DND-41 (cell line): ENCODE data around the gene C2CD2.

Source experiments
- ATAC-seq: fragments of 200-7000 bp; cut with Tn5 transposase; 3 replicates; pipeline ENCODE4 v1.9.1; 2021; ENCODE audit warnings: low read depth; ENCODE audit not compliant: insufficient read depth
- DNase-seq: peaks from one replicate; pipeline ENCODE4 v3.0.0-alpha.2; 2020
- H2AFZ ChIP-seq: 2 replicates; pipeline ENCODE4 v1.6.0; 2012; ENCODE audit warnings: low read depth, low read length
- H3K27ac ChIP-seq: 2 replicates; pipeline ENCODE4 v1.5.1; 2012; ENCODE audit warnings: low read length, inconsistent platforms
- H3K27me3 ChIP-seq: fragments of 200-600 bp; sonication (generic); 2 replicates; pipeline ENCODE4 v1.6.0; 2012; ENCODE audit warnings: low read length, mild to moderate bottlenecking, inconsistent platforms; ENCODE audit not compliant: insufficient read depth, poor library complexity
- H3K36me3 ChIP-seq: 2 replicates; pipeline ENCODE4 v1.5.1; 2012; ENCODE audit warnings: low read length, inconsistent platforms; ENCODE audit not compliant: insufficient read depth
- H3K4me1 ChIP-seq: 2 replicates; pipeline ENCODE4 v1.5.1; 2012; ENCODE audit warnings: mild to moderate bottlenecking, low read length; ENCODE audit not compliant: insufficient read depth
- H3K4me2 ChIP-seq: 2 replicates; pipeline ENCODE4 v1.6.0; 2012; ENCODE audit warnings: mild to moderate bottlenecking, moderate library complexity, low read length, inconsistent platforms; ENCODE audit not compliant: insufficient read depth
- H3K4me3 ChIP-seq, 2 experiments: fragments of 200-600 bp in 1 of 2; shearing (Covaris generic) in 1 of 2; 2 replicates each; pipeline ENCODE4 v1.5.1; 2012 to 2016; ENCODE audit warnings: inconsistent platforms in 2 of 2, low read length in 2 of 2, mild to moderate bottlenecking in 2 of 2, low read depth in 1 of 2, moderate library complexity in 1 of 2
- H3K79me2 ChIP-seq: 2 replicates; pipeline ENCODE4 v1.6.0; 2012; ENCODE audit warnings: low read length, inconsistent platforms; ENCODE audit not compliant: insufficient read depth
- H3K9ac ChIP-seq: 2 replicates; pipeline ENCODE4 v1.6.0; 2012; ENCODE audit warnings: low read depth, mild to moderate bottlenecking, inconsistent platforms, low read length, moderate library complexity
- H3K9me3 ChIP-seq: 2 replicates; pipeline ENCODE4 v1.5.1; 2012; ENCODE audit warnings: low read length, moderate library complexity, mild to moderate bottlenecking, inconsistent platforms; ENCODE audit not compliant: insufficient read depth, severe bottlenecking
- H4K20me1 ChIP-seq: 2 replicates; pipeline ENCODE4 v1.6.0; 2012; ENCODE audit warnings: low read length; ENCODE audit not compliant: insufficient read depth
- EZH2 ChIP-seq: IDR thresholded peaks from 3 replicates; pipeline ENCODE4 v1.6.1; 2012; ENCODE audit warnings: borderline replicate concordance, low read depth, mild to moderate bottlenecking, moderate library complexity, low read length, inconsistent platforms; ENCODE audit not compliant: severe bottlenecking
- TF ChIP-seq, protein P1 (sequence below): IDR thresholded peaks from 2 replicates; pipeline ENCODE4 v1.5.1; 2012; ENCODE audit warnings: borderline replicate concordance, low read length, moderate library complexity, mild to moderate bottlenecking; ENCODE audit not compliant: poor library complexity, severe bottlenecking; ENCODE audit errors: extremely low read depth

Gene C2CD2

GRCh38 chr21:41848958-41849580 lies 104.7 kb downstream of the C2CD2 start:
- TF ChIP-seq, protein P1, sequence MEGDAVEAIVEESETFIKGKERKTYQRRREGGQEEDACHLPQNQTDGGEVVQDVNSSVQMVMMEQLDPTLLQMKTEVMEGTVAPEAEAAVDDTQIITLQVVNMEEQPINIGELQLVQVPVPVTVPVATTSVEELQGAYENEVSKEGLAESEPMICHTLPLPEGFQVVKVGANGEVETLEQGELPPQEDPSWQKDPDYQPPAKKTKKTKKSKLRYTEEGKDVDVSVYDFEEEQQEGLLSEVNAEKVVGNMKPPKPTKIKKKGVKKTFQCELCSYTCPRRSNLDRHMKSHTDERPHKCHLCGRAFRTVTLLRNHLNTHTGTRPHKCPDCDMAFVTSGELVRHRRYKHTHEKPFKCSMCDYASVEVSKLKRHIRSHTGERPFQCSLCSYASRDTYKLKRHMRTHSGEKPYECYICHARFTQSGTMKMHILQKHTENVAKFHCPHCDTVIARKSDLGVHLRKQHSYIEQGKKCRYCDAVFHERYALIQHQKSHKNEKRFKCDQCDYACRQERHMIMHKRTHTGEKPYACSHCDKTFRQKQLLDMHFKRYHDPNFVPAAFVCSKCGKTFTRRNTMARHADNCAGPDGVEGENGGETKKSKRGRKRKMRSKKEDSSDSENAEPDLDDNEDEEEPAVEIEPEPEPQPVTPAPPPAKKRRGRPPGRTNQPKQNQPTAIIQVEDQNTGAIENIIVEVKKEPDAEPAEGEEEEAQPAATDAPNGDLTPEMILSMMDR, result no peak
- Histone ChIP-seq H4K20me1 (peaks cover 10% of the 10 kb centered on the region; the same call in 1 of the 2 replicates), H3K4me1 (no peaks in the 10 kb centered on the region), H3K36me3 (peaks cover 76% of the 10 kb centered on the region), H3K79me2 (no peaks in the 10 kb centered on the region), H3K9ac (no peak overlapping the region), H3K9me3 (no peaks in the 10 kb centered on the region), H3K4me3 (no peak overlapping the region), H2AFZ (no peak overlapping the region), H3K4me2 (no peak overlapping the region), H3K27ac (no peak overlapping the region), H3K27me3 (no peaks in the 10 kb centered on the region)
- ATAC-seq (no peak), DNase-seq (no peak)

- no peak for ATAC-seq
- Histone ChIP-seq H3K27me3 (no peaks in the 10 kb centered on the region), H3K79me2 (no peaks in the 10 kb centered on the region), H3K27ac (no peak overlapping the region), H2AFZ (no peak overlapping the region), H4K20me1 (peaks cover 10% of the 10 kb centered on the region; the same call in 1 of the 2 replicates), H3K4me3 (no peak overlapping the region), H3K9me3 (no peaks in the 10 kb centered on the region), H3K36me3 (peaks cover 76% of the 10 kb centered on the region), H3K9ac (no peak overlapping the region), H3K4me1 (no peaks in the 10 kb centered on the region), H3K4me2 (no peak overlapping the region)
- DNase-seq, result no peak
- TF ChIP-seq, protein P1, result no peak
- TF ChIP-seq EZH2, result no peak
Measured at GRCh38 chr21:41848533-41848932, 105.3 kb downstream of the C2CD2 start.

- H3K4me2 ChIP-seq, result no peak overlapping the region
- peaks cover 69% of the 10 kb centered on the region for H3K36me3 ChIP-seq
- H2AFZ ChIP-seq, result no peak overlapping the region
- no peak overlapping the region for H3K4me3 ChIP-seq
- H3K9me3 ChIP-seq, result no peaks in the 10 kb centered on the region
- peaks cover 10% of the 10 kb centered on the region; the same call in 1 of the 2 replicates for H4K20me1 ChIP-seq
- DNase-seq (no peak), ATAC-seq (no peak)
- no peak overlapping the region; the same call in 1 of the 2 replicates for H3K27ac ChIP-seq
- H3K4me1 ChIP-seq, result no peaks in the 10 kb centered on the region
- H3K9ac ChIP-seq, result no peak overlapping the region
- TF ChIP-seq EZH2, result no peak
- TF ChIP-seq, protein P1, result peak; percentile 33
- no peaks in the 10 kb centered on the region for H3K27me3 ChIP-seq
- H3K79me2 ChIP-seq, result no peaks in the 10 kb centered on the region
Measured at GRCh38 chr21:41847066-41847804, 106.6 kb downstream of the C2CD2 start.
